ENCODE results near the gene PIAS2.

DNA sequence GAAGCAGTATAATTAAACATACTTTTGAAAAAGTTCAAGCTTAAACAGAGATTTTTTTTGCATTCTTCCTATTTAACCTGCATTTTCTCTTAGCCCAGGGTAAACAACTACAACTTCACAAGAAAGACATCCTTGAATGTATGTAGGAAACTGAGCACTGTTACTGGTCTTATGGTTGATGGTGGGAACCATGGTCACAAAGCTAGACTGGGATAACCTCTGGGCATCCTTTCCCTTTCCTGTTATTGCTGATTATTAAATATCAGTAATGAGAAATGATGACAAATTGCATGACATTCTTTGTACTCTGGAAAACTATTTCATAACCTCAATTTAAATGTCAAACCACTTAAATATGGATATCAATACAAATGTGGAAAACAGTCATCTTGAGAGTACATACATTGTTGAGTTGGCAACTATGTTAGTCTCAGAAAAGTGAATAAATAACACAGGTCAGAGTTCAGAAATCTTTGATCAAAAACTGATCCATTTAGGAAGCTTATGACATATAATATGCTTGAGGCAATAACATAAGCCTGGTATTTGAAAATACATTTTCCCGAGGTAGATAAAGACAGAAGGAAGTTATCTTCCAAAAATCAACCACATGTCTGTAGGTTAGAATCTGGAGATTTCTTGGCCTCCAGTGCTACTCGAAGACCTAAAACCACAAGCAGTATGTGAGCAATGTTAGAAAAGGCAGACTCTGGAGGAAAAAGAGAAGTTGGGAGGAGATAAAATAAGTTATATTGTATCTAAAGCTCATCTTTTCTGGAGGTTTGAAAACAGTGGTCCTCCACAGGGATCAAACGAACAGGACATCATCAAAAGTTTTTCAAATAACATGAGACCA lies 95.2 kb downstream of the PIAS2 start:
- TF ChIP-seq, protein P1, sequence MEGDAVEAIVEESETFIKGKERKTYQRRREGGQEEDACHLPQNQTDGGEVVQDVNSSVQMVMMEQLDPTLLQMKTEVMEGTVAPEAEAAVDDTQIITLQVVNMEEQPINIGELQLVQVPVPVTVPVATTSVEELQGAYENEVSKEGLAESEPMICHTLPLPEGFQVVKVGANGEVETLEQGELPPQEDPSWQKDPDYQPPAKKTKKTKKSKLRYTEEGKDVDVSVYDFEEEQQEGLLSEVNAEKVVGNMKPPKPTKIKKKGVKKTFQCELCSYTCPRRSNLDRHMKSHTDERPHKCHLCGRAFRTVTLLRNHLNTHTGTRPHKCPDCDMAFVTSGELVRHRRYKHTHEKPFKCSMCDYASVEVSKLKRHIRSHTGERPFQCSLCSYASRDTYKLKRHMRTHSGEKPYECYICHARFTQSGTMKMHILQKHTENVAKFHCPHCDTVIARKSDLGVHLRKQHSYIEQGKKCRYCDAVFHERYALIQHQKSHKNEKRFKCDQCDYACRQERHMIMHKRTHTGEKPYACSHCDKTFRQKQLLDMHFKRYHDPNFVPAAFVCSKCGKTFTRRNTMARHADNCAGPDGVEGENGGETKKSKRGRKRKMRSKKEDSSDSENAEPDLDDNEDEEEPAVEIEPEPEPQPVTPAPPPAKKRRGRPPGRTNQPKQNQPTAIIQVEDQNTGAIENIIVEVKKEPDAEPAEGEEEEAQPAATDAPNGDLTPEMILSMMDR (IDR thresholded peaks at IDR 0.05 in 8 of 11, conservative IDR thresholded peaks at IDR 0.05 in 3 of 11), result no peak
- no peak for TF ChIP-seq POLR2A (IDR thresholded peaks at IDR 0.05)
- no peak for TF ChIP-seq POLR2AphosphoS5 (IDR thresholded peaks at IDR 0.05)
